Thyroid gland (tissue), 4 donors: ENCODE results near the gene METTL1. TPM values are rescaled to one million over a fixed set of nuclear protein-coding genes. Genes with fewer than 3 reads are reported as not detected.
A peak's percentile ranks its signal among the peaks of the same experiment; 100 is the strongest.

Experiments used
- DNase-seq, 2 donors: peaks; one replicate each; pipeline ENCODE4 v3.0.0-alpha.2; 2019
- H3K27ac ChIP-seq, 3 donors: fragments of 200-600 bp; sonication (generic); 1 replicate in 2 of 3; 2 replicates in 1 of 3; pipeline ENCODE4 v1.5.1; 2016 to 2019; ENCODE audit warnings: mild to moderate bottlenecking in 1 of 3, moderate library complexity in 1 of 3
- H3K27me3 ChIP-seq: fragments of 200-600 bp; sonication (generic); one replicate; pipeline ENCODE4 v1.5.1; 2019
- H3K36me3 ChIP-seq, 2 donors: fragments of 200-600 bp; sonication (generic); one replicate each; pipeline ENCODE4 v1.5.1; 2016 to 2019
- H3K4me1 ChIP-seq, 2 donors: fragments of 200-600 bp; sonication (generic); one replicate each; pipeline ENCODE4 v1.5.1; 2017 to 2019
- H3K4me3 ChIP-seq, 3 donors: fragments of 200-600 bp; sonication (generic); replicated peaks in 1 of 3; 1 replicate in 2 of 3; 2 replicates in 1 of 3; pipeline ENCODE4 v1.5.1; 2016; ENCODE audit warnings: mild to moderate bottlenecking in 1 of 3
- H3K9me3 ChIP-seq: fragments of 200-600 bp; sonication (generic); one replicate; pipeline ENCODE4 v1.5.1; 2017
- POLR2A ChIP-seq, 2 donors: fragments of 450-650 bp; IDR thresholded peaks; one replicate each; pipeline ENCODE4 v1.6.1; 2017; ENCODE audit warnings: antibody characterized with exemption in 2 of 2, mild to moderate bottlenecking in 2 of 2, moderate library complexity in 1 of 2
- WGBS, 2 donors: methylation state at CpG; one replicate each; pipeline ENCODE4 v1.1.5; 2017; 5-methylcytosine and 5-hydroxymethylcytosine counted together
- intact Hi-C: fragments of 100-400 bp; cut with DNase I; formaldehyde crosslinking; loops from one replicate; pipeline ENCODE4 v1.15.1; 2023
- total RNA-seq, 4 donors: library from RNA; depleted of rRNA; stranded (reverse); fragments of >200 nt; gene quantifications; one replicate each; pipeline ENCODE4 v1.2.3, GENCODE V29; 2016
- TF ChIP-seq, protein P1 (sequence below), 6 experiments: fragments of 200-600 bp in 3 of 6; fragments of 450-650 bp in 3 of 6; sonication (generic) in 3 of 6; IDR thresholded peaks; one replicate each; pipeline ENCODE4 v1.5.1; 2016 to 2019; ENCODE audit warnings: antibody characterized with exemption in 6 of 6, mild to moderate bottlenecking in 2 of 6, inconsistent platforms in 1 of 6, moderate library complexity in 1 of 6

METTL1 gene
- total RNA-seq, 4 donors from 2014 or later = 7.9 to 24.5 (median 13.1) TPM

DNA sequence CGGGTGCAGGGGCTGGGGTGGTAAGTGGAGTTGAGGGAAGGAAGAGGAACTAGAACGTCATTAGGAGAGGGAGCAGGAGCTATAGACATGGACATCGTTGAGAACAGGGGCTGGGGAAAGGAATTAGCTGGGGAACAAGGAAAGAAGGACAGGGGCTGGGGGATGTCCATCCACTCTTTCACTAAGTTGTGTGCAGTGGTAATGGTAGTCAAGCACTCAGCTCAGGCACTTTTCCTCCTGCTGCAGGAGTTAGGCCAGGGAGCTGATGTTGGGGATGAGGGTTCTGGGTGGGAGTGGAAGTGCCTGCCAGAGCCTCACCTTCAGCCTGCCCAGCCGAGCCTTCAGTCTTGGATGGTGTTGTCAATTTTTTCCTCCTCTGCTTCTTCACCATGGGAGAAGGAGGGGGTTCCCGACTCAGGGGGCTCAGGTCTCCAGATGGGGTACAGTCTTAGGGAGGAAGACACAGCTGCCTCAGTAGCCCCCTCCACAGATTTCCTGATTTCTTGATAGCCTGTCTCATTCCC lies 42.5 kb downstream of the METTL1 start:
- H3K36me3 ChIP-seq = no peaks in the 10 kb centered on the region
- H3K4me1 ChIP-seq = peaks cover 9 to 24% of the 10 kb centered on the region in 2 donors
- WGBS, 2 donors = 47 to 49% methylated on average over 5 of the region's 5 CpGs
- intact Hi-C loops = no loop called here
- H3K27ac ChIP-seq = no peak overlapping the region
- H3K4me3 ChIP-seq = no peak overlapping the region
- no peaks in the 10 kb centered on the region for H3K9me3 ChIP-seq
- no peaks in the 10 kb centered on the region for H3K27me3 ChIP-seq
- no peak for TF ChIP-seq POLR2A (IDR thresholded peaks at IDR 0.05)
- TF ChIP-seq, protein P1, sequence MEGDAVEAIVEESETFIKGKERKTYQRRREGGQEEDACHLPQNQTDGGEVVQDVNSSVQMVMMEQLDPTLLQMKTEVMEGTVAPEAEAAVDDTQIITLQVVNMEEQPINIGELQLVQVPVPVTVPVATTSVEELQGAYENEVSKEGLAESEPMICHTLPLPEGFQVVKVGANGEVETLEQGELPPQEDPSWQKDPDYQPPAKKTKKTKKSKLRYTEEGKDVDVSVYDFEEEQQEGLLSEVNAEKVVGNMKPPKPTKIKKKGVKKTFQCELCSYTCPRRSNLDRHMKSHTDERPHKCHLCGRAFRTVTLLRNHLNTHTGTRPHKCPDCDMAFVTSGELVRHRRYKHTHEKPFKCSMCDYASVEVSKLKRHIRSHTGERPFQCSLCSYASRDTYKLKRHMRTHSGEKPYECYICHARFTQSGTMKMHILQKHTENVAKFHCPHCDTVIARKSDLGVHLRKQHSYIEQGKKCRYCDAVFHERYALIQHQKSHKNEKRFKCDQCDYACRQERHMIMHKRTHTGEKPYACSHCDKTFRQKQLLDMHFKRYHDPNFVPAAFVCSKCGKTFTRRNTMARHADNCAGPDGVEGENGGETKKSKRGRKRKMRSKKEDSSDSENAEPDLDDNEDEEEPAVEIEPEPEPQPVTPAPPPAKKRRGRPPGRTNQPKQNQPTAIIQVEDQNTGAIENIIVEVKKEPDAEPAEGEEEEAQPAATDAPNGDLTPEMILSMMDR (IDR thresholded peaks at IDR 0.05) = no peak
- no peak for DNase-seq

DNA sequence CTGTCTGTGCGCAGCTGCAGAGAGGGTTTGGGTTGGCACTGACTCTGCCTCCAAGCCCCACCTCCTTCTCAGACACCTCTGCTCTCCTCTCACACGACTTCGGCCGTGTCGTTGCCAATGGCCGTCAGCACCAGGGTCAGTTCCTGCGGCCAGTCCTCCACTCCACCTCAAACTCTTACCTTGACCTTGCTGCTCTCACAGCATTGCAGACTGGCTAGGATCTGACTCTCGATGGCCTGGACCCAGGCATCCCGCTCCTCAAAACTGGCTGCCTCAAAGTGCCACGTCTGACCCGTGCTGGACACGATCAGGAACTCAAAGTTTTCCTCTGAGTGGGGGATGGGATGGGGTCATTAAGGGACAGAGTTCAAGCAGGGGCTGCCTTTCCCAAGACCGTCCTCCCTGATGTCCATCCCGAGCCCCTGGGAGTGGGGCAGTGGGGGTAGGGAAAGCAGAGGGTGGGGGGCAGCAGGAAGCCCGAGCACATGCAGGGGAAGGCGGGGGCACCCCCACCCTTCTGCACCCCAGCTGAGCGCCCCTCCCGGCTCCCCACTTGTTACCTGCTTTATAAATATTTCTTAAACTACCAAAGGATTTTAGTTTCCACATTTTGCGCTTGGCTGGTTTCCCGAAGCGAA lies 44.0 kb downstream of the METTL1 start:
- Histone ChIP-seq H3K36me3 (no peaks in the 10 kb centered on the region), H3K4me1 (peaks cover 9 to 24% of the 10 kb centered on the region in 2 donors), H3K27ac (no peak overlapping the region), H3K27me3 (no peaks in the 10 kb centered on the region), H3K4me3 (no peak overlapping the region), H3K9me3 (no peaks in the 10 kb centered on the region)
- intact Hi-C loops = no loop called here
- DNase-seq = peak; percentile 60
- WGBS, 2 donors = 38 to 45% methylated on average over 20 to 21 of the region's 21 CpGs
- TF ChIP-seq, protein P1 (IDR thresholded peaks at IDR 0.05) = no peak
- no peak for TF ChIP-seq POLR2A (IDR thresholded peaks at IDR 0.05)

GRCh38 chr12:57726884-57727757 lies 44.8 kb downstream of the METTL1 start:
- DNase-seq = peak; percentile 70 to 79
- H3K4me3 ChIP-seq = peak overlapping the region in 2 of 3 donors; percentile 12 to 42
- WGBS, 2 donors = 9 to 35% methylated on average over 14 to 32 of the region's 76 CpGs
- peaks cover 9 to 24% of the 10 kb centered on the region in 2 donors for H3K4me1 ChIP-seq
- H3K27ac ChIP-seq = no peak overlapping the region
- TF ChIP-seq, protein P1 (IDR thresholded peaks at IDR 0.05) = peak in 1 of 6 experiments; percentile 3
- TF ChIP-seq POLR2A (IDR thresholded peaks at IDR 0.05) = no peak
- no peaks in the 10 kb centered on the region for H3K27me3 ChIP-seq
- H3K9me3 ChIP-seq = no peaks in the 10 kb centered on the region
- no peaks in the 10 kb centered on the region for H3K36me3 ChIP-seq
- intact Hi-C loops = no loop called here

DNA sequence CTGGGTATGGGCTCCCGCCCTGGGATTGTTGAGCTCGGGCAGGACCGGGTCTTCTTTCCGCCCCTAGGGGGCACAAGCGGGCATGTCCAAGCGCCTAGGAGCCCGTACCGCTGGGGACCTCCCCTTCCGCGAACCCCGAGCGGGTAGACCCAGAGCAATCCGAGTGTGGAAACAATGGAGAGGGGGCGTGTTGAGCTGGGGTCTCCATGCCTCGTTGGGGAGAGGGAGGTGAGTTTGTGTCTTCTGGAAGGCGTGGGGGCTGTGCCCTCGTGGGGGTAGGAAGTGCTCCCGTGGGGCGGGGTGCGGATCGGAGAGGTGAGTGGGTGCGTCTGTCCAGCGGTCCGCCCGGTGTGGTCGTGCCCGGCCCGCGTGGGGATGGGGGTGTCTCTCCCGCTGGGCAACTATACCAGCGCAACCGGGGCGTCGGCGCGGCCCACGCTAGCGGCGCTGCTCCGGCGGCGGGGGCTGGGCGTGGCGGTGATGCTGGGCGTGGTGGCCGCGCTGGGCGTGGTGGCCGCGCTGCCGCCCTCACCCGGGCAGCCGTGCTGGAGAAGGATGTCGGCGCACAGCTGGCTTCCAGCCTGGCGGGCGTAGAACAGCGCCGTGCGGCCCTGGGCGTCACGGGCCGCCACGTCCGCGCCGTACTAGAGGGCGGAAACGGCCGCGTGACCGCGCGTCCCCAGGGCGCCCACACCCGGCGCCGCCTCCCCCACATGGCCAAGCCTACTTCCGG lies 45.6 kb downstream of the METTL1 start:
- WGBS, 2 donors = 19% methylated on average over 7 to 44 of the region's 79 CpGs
- TF ChIP-seq POLR2A (IDR thresholded peaks at IDR 0.05) = no peak
- TF ChIP-seq, protein P1 (IDR thresholded peaks at IDR 0.05) = peak in 4 of 6 experiments; percentile 16 to 57 (median 32)
- peak; percentile 55 to 62 for DNase-seq
- Histone ChIP-seq H3K36me3 (no peaks in the 10 kb centered on the region), H3K27ac (no peak overlapping the region), H3K4me1 (peaks cover 9 to 24% of the 10 kb centered on the region in 2 donors), H3K27me3 (no peaks in the 10 kb centered on the region), H3K4me3 (peak overlapping the region in 2 of 3 donors; percentile 12 to 42), H3K9me3 (no peaks in the 10 kb centered on the region)
- intact Hi-C loops = no loop called here
